Measurements from ENCODE around the gene TGFB2.

DNA sequence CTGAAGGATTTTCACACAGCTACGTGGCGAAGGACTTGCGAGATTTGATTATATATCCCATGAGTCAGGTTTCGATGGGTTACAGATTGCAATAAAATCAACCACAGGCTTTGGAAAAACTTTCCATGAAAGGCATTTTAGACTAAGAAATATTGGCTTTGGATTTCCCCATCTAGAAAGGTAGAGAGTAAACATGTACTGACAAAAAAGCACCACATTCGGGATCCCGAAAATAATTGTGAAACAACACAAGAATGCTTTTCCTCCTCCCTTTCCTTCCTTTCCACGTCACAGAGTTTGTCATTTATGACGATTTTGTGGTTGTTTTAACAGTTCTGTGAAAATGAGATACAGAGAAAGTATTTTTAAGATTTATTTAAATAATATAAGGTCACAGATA, 38.5 kb downstream of the TGFB2 start:
- TF ChIP-seq SMC3 (conservative IDR thresholded peaks at IDR 0.05; ENCODE audit: poor library complexity) = no peak
- no peak for TF ChIP-seq TAF1 (IDR thresholded peaks at IDR 0.05; ENCODE audit: low read depth)
- TF ChIP-seq, protein P1, sequence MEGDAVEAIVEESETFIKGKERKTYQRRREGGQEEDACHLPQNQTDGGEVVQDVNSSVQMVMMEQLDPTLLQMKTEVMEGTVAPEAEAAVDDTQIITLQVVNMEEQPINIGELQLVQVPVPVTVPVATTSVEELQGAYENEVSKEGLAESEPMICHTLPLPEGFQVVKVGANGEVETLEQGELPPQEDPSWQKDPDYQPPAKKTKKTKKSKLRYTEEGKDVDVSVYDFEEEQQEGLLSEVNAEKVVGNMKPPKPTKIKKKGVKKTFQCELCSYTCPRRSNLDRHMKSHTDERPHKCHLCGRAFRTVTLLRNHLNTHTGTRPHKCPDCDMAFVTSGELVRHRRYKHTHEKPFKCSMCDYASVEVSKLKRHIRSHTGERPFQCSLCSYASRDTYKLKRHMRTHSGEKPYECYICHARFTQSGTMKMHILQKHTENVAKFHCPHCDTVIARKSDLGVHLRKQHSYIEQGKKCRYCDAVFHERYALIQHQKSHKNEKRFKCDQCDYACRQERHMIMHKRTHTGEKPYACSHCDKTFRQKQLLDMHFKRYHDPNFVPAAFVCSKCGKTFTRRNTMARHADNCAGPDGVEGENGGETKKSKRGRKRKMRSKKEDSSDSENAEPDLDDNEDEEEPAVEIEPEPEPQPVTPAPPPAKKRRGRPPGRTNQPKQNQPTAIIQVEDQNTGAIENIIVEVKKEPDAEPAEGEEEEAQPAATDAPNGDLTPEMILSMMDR (IDR thresholded peaks at IDR 0.05; ENCODE audit: poor library complexity, severe bottlenecking) = no peak

Data from neural cell (in vitro differentiated cells).